ENCODE results near the gene KIAA0232.
"Not testable (repeated sequence)": the region's sequence is repeated elsewhere in the genome, so short reads cannot be mapped to it uniquely, and the experiment has no call there.

The KIAA0232 gene

GRCh38 chr4:6886886-6887285 lies 104.4 kb downstream of the KIAA0232 start:
- DNase-seq, result no peak

- DNase-seq, result no peak
These were observed 105.3 kb downstream of the KIAA0232 start for GRCh38 chr4:6887591-6888371.

- DNase-seq, result no peak
These were observed 106.1 kb downstream of the KIAA0232 start for GRCh38 chr4:6888506-6889071.

GRCh38 chr4:6889101-6889735 lies 106.7 kb downstream of the KIAA0232 start:
- DNase-seq, result no peak

GRCh38 chr4:6889736-6890324 lies 107.3 kb downstream of the KIAA0232 start:
- DNase-seq, result no peak

- DNase-seq, result no peak
These were observed 107.8 kb downstream of the KIAA0232 start for GRCh38 chr4:6890358-6890757.

GRCh38 chr4:6890971-6891370 lies 108.4 kb downstream of the KIAA0232 start:
- DNase-seq, result not testable (repeated sequence)

- no peak for DNase-seq
These were observed 109.1 kb downstream of the KIAA0232 start for GRCh38 chr4:6891436-6892170.

GRCh38 chr4:6892190-6892908 lies 109.8 kb downstream of the KIAA0232 start:
- DNase-seq, result peak; percentile 48

- no peak for DNase-seq
These were observed 110.3 kb downstream of the KIAA0232 start for GRCh38 chr4:6892909-6893202.

- DNase-seq, result peak; percentile 45
These were observed 111.0 kb downstream of the KIAA0232 start for GRCh38 chr4:6893449-6894085.

GRCh38 chr4:6894086-6894478 lies 111.6 kb downstream of the KIAA0232 start:
- no peak for DNase-seq

- DNase-seq, result no peak
These were observed 112.3 kb downstream of the KIAA0232 start for GRCh38 chr4:6894528-6895498.

GRCh38 chr4:6896035-6896434 lies 113.5 kb downstream of the KIAA0232 start:
- DNase-seq, result no peak

GRCh38 chr4:6898763-6899162 lies 116.2 kb downstream of the KIAA0232 start:
- DNase-seq, result no peak

GRCh38 chr4:6900181-6900812 lies 117.8 kb downstream of the KIAA0232 start:
- DNase-seq, result no peak

- no peak for DNase-seq
These were observed 118.4 kb downstream of the KIAA0232 start for GRCh38 chr4:6900956-6901355.

GRCh38 chr4:6901669-6902317 lies 119.3 kb downstream of the KIAA0232 start:
- DNase-seq, result no peak

- no peak for DNase-seq
These were observed 120.0 kb downstream of the KIAA0232 start for GRCh38 chr4:6902318-6903042.
